HG02763 (cell line): Measurements from ENCODE around the gene GPX8.

ENCODE experiments used
- ATAC-seq: cut with Tn5 transposase; IDR thresholded peaks from one replicate; pipeline ENCODE4 v1.9.1; 2021; ENCODE audit warnings: mild to moderate bottlenecking, moderate library complexity; ENCODE audit not compliant: unreplicated experiment

The GPX8 gene

DNA sequence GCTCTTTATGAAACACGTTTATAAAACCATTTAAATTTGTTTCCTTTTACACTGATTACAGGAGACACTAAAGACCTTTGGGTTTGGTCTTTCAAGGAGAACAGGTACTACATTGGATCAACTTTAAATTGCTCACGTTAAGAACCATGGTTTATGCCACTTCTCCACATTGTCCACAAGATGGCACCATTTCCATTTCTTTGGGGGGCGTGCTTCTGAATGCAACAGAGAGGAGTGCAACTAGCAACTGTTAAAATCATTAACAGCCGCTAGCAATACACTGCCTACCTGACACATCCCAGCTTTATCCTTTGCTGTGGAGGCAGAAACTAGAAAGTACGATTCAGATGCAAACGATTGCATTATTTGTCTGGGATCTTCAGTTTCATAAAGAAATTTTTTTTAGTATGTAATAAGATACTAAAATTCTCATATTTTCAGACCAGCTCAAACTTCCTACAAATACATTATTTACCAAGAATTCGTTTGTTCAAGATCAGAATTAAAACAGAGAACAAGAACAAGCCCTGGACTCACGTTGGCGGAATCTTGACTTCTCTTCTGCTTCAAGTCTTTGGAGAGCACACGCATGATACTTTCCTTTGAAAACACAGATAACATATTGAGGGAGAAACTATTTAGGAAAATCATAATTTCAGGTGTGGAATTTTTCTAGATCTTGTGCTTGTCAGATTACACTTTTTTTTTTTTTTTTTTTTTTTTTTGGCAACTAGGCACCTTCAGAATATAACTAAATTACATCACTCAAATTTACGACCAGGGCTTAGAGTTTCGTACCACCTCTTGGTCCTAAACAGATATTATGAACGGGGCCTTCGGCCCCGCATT lies 12.3 kb downstream of the GPX8 start:
- peak; percentile 44 for ATAC-seq

DNA sequence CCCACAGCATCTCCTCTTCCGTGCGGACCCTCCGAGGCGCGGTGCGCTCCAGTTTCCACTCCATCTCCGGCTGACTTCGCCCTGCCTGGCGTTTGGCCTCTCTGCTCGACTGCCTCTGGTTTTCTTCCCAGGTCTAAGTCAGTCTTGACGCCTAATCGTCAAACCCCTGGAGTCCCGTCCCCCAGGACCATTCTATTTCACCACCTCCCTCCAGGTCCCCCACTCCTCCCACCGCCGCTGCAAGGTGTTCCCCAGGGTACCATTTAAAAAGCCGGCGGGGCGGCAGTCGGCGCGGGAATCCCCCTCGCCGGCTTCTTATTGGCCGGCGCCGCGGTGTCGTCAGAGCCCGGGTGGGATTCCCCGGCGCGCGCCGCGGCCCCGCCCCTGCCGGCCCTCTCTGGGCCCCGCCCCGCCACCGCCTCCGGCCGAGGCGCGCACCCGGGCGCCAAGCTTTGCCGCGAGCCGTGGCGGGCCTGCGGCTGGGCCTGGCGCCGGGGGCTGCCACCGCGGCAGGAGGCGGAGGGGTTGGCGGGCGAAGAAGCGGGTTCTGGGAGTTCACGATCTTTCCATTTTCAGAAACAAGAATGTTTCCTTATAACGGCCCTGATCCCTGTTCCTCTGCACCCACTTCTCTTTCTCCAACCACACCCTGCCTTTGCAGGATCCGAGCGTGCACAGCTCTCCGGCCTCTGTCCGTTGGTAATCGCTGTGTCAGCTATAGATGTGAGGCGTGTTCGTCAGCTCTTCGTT lies 13.1 kb downstream of the GPX8 start, which contains the start of gene CDC20B:
TSS of gene CDC20B (minus strand) at position 241 of the 750 bp plus-strand sequence. CDS start at position 64, 177 bp downstream.
- ATAC-seq = peak; percentile 93

DNA sequence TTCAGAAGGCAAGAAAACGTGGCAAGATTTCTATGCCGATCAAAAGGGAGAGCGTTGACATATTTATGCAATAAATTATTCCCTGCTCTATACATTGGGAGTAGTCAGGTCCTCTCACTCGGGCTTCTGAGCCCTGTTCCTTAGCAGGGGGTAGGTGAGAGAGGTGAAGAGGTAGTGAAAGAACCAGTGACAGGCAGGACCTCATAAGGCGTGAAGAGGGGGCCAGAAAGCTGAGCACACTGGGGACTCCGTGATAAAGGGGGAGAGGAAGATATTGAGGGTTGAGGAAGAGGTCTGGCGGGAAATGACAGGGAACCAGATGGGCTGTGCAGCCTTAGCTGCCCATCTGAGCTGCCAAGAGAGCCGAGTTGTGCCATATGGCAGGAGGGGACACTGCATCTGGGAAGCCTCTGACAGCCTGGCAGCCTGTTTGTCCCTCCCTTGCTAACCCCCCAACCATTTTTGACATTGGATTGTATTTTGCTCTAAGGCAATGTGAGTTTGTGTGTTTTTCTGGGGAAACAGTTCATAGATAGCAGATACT lies 13.8 kb downstream of the GPX8 start:
- no peak for ATAC-seq

DNA sequence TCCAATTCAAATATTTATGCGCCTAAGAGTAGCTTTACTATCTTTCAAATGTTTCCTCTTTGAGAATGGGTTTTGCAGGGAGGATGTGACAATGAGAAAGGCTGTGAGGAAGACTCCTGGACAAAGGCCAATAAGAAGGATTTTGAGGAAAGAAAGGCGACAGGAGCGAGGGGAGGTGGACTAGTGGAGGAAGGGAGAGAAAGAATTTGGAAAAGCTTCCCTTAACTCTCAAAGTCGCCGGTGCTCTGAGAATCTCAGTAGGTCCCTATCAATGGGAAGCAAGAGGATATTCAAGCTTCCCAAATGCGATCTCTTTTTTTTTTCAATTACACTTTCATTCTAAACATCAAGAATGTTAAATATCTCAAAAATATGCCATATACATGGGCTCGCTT lies 15.8 kb downstream of the GPX8 start:
- ATAC-seq = no peak

DNA sequence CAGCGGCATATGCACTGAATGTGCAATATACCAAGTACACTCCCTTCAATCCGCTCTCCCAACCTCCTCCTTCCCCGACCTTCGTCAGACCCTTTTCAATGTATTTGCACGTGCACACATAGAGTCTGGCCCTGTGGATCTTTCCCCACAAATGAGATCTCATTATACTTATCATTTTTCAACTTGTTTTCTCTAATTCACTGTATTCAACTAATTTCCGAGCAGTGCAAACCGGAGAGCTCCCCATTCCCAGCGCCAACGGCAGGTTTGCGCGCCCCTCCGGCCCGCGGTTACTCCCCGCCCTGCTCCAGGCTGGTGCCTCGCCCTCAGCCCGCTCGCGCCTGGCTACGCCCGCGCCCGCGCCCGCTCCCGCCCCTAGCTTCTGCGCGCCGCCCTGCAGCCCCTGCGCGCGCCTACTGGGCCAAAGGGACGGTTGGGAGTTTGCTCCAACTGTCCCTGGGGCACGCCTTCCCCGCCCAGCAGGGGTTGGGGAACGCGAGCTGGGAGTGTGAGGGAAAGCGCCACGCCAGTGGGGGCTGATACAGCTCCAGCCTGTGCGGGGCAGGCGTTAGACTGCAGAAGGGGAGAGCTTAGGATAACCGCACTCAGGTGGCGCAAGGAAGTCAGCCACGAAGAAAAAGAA lies 16.3 kb downstream of the GPX8 start:
- ATAC-seq = no peak

DNA sequence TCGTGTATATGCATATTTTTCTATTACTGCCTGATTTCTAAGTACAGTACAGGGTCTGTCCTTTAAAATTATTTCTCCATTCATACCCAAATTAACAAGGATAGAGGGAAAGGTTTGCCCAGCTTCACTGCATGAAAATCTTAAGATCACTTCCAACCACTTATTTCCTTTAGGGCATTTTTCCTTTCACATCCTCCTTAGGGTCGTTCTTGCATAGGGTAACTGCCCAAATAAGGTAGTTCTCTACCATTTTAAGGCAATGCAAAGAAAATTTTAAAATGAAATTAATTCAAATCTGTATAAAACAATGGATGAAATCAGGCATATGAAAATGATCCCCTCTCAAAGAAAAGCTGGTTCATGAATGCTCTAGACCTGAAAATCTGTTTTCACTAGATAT lies 17.1 kb downstream of the GPX8 start:
- ATAC-seq = no peak

DNA sequence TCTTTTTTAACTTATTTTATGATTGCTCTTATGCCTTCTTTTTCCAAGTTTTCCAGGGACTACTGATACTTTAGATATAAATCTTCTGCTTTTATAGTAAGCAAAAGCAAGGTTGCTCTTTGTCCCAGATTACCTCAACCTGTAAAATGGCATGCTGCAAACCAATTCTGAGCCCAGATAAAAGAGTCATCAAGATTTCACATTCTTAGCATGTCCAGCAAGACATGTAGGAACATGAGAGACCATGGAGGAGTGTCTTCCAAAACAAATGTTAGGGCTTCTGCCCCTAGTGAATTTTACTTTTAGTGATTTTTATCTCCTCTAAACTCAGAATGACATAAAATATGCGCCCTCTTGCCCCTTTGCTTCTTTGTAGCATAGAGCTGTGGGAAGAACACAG lies 20.0 kb downstream of the GPX8 start:
- no peak for ATAC-seq

DNA sequence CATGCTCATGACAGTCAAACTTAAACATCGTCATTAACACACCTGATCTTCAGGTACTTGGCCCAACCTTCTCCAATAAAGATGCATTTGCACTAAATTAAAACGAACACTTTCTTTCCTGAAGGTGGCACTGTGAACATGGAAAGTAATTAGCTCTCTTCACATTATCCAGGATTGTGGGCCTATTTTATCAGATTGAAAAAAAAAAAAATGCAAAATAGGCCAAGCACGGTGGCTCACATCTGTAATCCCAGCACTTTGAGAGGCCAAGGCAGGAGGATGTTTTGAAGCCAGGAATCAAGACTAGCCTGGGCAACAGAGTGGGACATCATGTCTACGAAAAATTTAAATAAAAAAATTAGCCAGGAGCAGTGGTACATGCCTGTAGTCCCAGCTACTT lies 27.4 kb downstream of the GPX8 start:
- ATAC-seq = no peak

DNA sequence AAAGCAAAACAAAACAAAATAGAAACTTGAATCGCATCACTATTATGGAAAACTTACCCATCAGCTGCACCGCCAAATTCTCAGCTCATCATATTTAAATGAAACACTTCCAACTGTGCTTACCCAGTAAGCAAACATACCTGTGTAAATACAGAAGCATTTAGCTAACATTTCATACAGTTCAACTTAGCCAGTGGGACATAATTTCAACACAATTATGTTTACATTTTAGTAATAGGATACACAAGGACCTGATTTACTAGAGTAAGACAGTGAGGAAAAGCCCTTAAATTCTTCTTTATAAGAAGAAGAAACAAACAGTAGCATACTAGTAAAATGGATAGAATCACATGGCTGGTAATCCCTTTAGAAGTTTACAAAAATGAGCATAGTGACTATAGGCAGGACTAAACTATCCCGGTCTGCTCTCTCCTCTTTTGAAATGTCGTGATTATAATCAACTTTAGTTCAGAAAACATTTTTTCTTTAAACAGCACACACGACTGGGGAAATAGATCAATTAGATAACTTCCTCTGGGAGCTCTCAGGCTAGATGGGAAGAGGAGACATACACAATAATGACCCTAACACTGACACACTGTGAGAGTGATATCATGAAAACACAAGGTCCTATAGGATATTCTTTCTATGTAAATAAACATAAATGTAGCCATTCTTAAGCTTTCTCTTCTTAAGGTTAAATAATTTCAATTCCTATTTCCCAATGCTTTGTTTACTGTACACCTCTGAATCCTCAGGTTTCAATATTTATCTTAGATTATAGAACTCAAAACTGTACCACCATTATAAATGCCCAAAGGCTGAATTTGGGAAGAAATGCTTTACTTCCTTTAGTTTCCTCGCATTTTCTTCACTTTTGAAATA lies 28.9 kb downstream of the GPX8 start:
- ATAC-seq = no peak

DNA sequence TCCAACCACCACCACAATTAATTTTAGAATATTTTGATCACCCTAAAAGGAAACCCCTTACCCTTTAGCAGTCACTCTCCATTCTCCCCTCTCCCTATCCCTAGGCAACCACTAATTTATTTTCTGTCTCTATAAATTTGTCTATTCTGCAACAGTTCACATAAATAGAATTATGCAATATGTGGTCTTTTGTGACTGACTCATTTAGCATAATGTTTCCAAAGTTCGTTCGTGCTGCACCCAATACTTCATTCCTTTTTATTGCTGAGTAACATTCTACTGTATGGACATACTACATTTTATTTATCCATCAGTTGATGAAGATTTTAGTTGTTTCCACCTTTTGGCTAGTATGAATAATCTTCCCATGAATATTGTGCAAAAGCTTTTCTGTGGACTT lies 31.2 kb downstream of the GPX8 start:
- no peak for ATAC-seq

DNA sequence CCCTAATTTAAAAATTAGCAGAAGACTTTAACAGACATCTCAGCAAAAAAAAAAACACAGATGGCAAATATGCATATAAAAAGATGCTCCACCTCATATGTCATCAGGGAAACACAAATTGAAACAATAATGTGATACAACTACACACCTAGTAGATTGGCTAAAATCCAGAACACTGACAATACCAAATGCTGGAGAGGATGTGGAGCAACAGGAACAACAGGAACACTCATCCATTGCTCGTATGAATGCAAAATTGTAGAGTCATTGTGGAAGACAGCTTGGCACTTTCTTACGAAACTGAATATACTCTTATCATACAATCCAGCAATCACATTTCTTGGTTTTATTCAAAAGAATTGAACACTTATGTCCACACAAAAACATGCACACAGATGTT lies 45.0 kb downstream of the GPX8 start:
- no peak for ATAC-seq

DNA sequence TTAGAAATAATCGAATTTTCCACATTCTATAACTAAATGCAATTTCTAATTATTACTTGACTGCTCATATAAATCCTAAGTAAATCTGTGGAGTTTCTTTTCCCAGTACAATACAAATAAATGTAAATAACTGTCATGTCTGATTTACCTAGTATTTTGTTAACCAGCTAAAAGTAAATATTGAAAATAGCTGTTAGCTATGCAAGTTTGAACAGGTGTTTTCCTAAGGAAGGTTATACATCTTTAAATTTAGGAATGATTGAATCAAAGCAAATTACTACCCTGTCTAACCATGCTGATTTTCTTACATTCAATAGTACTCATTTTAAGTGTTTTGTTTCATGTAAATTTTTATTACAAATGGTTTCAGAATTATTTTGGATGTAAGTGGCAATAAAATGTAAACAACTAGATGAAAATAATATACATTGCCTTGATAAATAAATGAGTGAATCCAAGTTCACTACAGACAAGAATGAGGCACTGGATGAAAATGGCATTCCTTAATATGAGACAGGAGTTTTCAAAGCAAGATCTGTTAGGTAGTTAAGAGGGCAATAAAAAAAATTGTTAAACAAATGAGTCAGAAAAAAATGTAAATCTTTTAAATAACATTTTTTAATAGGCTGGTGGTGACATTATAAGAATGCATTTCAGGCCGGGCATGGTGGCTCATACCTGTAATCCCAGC lies 51.4 kb downstream of the GPX8 start:
- no peak for ATAC-seq
